Chondrocyte (in vitro differentiated cells): ENCODE results near the gene SEC14L1. TPM values are rescaled to one million over a fixed set of nuclear protein-coding genes. Genes with fewer than 3 reads are reported as not detected.

Source experiments
- DNase-seq: peaks from one replicate; pipeline ENCODE4 v3.0.0; 2021; ENCODE audit warnings: mixed read lengths, low spot score
- H3K27ac Mint-ChIP-seq: one replicate; pipeline ENCODE4 v1.8.0; 2021; ENCODE audit warnings: mild to moderate bottlenecking, moderate library complexity, mixed read lengths; ENCODE audit not compliant: unreplicated experiment
- H3K27me3 Mint-ChIP-seq: 2 replicates; pipeline ENCODE4 v1.8.0; 2021; ENCODE audit warnings: low read depth, mixed read lengths
- H3K36me3 Mint-ChIP-seq: 2 replicates; pipeline ENCODE4 v1.8.0; 2021; ENCODE audit warnings: low read depth, mixed read lengths
- H3K4me1 Mint-ChIP-seq: 2 replicates; pipeline ENCODE4 v1.8.0; 2021; ENCODE audit warnings: low read depth, mild to moderate bottlenecking, mixed read lengths
- H3K4me3 Mint-ChIP-seq: one replicate; pipeline ENCODE4 v1.8.0; 2021; ENCODE audit warnings: mild to moderate bottlenecking, moderate library complexity, mixed read lengths; ENCODE audit not compliant: unreplicated experiment
- H3K9me3 Mint-ChIP-seq: 2 replicates; pipeline ENCODE4 v1.8.0; 2021; ENCODE audit warnings: low read depth, mixed read lengths
- CTCF ChIP-seq: fragments of 200-600 bp; sonication (generic); IDR thresholded peaks from 2 replicates; pipeline ENCODE4 v1.5.0; 2021; ENCODE audit warnings: antibody characterized with exemption, mild to moderate bottlenecking, moderate library complexity
- total RNA-seq: library from RNA; stranded (reverse); gene quantifications from 3 replicates; pipeline ENCODE4 v1.2.1, GENCODE V29; 2021

The SEC14L1 gene
- total RNA-seq, 1 donor from 2014 or later: 51.8 TPM

- Mint-ChIP-seq H3K4me3 (no peak overlapping the region), H3K27me3 (no peaks in the 10 kb centered on the region), H3K36me3 (no peaks in the 10 kb centered on the region), H3K4me1 (peaks cover 16% of the 10 kb centered on the region), H3K9me3 (no peaks in the 10 kb centered on the region), H3K27ac (peak overlapping the region; percentile 15)
- no peak for TF ChIP-seq CTCF
- DNase-seq: no peak
Observed at GRCh38 chr17:77182205-77183172, 41.7 kb downstream of the SEC14L1 start.

DNA sequence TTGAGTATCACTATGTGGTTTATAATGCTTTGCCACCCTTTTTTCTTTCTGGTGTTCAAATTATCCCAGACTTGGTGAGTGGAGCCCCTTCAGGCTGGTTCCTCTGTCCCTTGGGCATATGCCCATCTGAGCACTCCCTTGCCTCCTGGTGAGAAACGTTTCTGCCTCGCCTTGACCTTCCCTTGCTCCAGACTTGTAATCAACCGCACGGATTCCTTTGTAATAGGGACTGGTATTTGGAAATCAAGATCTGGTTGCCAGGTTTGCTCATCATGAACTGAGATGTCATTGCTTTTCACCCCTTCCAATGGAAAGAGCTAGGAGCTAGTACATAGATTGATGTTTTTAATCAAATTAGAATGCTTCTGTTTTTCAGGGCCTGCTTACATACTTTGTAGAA lies 43.7 kb downstream of the SEC14L1 start:
- H3K4me3 Mint-ChIP-seq: no peak overlapping the region
- no peak for DNase-seq
- H3K4me1 Mint-ChIP-seq: peaks cover 22% of the 10 kb centered on the region
- TF ChIP-seq CTCF: no peak
- H3K27ac Mint-ChIP-seq: no peak overlapping the region
- no peaks in the 10 kb centered on the region for H3K27me3 Mint-ChIP-seq
- H3K9me3 Mint-ChIP-seq: no peaks in the 10 kb centered on the region
- H3K36me3 Mint-ChIP-seq: no peaks in the 10 kb centered on the region

GRCh38 chr17:77185137-77185536 lies 44.4 kb downstream of the SEC14L1 start:
- DNase-seq: no peak
- Mint-ChIP-seq H3K4me1 (peaks cover 22% of the 10 kb centered on the region), H3K27me3 (no peaks in the 10 kb centered on the region), H3K27ac (no peak overlapping the region), H3K9me3 (no peaks in the 10 kb centered on the region), H3K36me3 (no peaks in the 10 kb centered on the region), H3K4me3 (no peak overlapping the region)
- TF ChIP-seq CTCF: no peak

GRCh38 chr17:77186141-77186604 lies 45.4 kb downstream of the SEC14L1 start:
- Mint-ChIP-seq H3K27ac (no peak overlapping the region), H3K4me1 (peaks cover 18% of the 10 kb centered on the region), H3K9me3 (no peaks in the 10 kb centered on the region), H3K36me3 (peaks cover 5% of the 10 kb centered on the region), H3K4me3 (no peak overlapping the region), H3K27me3 (no peaks in the 10 kb centered on the region)
- no peak for TF ChIP-seq CTCF
- DNase-seq: no peak

GRCh38 chr17:77188084-77189066 lies 47.6 kb downstream of the SEC14L1 start:
- H3K27ac Mint-ChIP-seq: no peak overlapping the region
- TF ChIP-seq CTCF: no peak
- H3K27me3 Mint-ChIP-seq: no peaks in the 10 kb centered on the region
- H3K4me1 Mint-ChIP-seq: peaks cover 6% of the 10 kb centered on the region
- DNase-seq: no peak
- H3K4me3 Mint-ChIP-seq: no peak overlapping the region
- peaks cover 15% of the 10 kb centered on the region for H3K36me3 Mint-ChIP-seq
- H3K9me3 Mint-ChIP-seq: no peaks in the 10 kb centered on the region
